DND-41 (cell line): Measurements from ENCODE around the gene ORM1.

Source experiments
- ATAC-seq: fragments of 200-7000 bp; cut with Tn5 transposase; 3 replicates; pipeline ENCODE4 v1.9.1; 2021; ENCODE audit warnings: low read depth; ENCODE audit not compliant: insufficient read depth
- DNase-seq: peaks from one replicate; pipeline ENCODE4 v3.0.0-alpha.2; 2020
- H2AFZ ChIP-seq: 2 replicates; pipeline ENCODE4 v1.6.0; 2012; ENCODE audit warnings: low read depth, low read length
- H3K27ac ChIP-seq: 2 replicates; pipeline ENCODE4 v1.5.1; 2012; ENCODE audit warnings: low read length, inconsistent platforms
- H3K27me3 ChIP-seq: fragments of 200-600 bp; sonication (generic); 2 replicates; pipeline ENCODE4 v1.6.0; 2012; ENCODE audit warnings: low read length, mild to moderate bottlenecking, inconsistent platforms; ENCODE audit not compliant: insufficient read depth, poor library complexity
- H3K36me3 ChIP-seq: 2 replicates; pipeline ENCODE4 v1.5.1; 2012; ENCODE audit warnings: low read length, inconsistent platforms; ENCODE audit not compliant: insufficient read depth
- H3K4me1 ChIP-seq: 2 replicates; pipeline ENCODE4 v1.5.1; 2012; ENCODE audit warnings: mild to moderate bottlenecking, low read length; ENCODE audit not compliant: insufficient read depth
- H3K4me2 ChIP-seq: 2 replicates; pipeline ENCODE4 v1.6.0; 2012; ENCODE audit warnings: mild to moderate bottlenecking, moderate library complexity, low read length, inconsistent platforms; ENCODE audit not compliant: insufficient read depth
- H3K4me3 ChIP-seq, 2 experiments: fragments of 200-600 bp in 1 of 2; shearing (Covaris generic) in 1 of 2; 2 replicates each; pipeline ENCODE4 v1.5.1; 2012 to 2016; ENCODE audit warnings: inconsistent platforms in 2 of 2, low read length in 2 of 2, mild to moderate bottlenecking in 2 of 2, low read depth in 1 of 2, moderate library complexity in 1 of 2
- H3K79me2 ChIP-seq: 2 replicates; pipeline ENCODE4 v1.6.0; 2012; ENCODE audit warnings: low read length, inconsistent platforms; ENCODE audit not compliant: insufficient read depth
- H3K9ac ChIP-seq: 2 replicates; pipeline ENCODE4 v1.6.0; 2012; ENCODE audit warnings: low read depth, mild to moderate bottlenecking, inconsistent platforms, low read length, moderate library complexity
- H3K9me3 ChIP-seq: 2 replicates; pipeline ENCODE4 v1.5.1; 2012; ENCODE audit warnings: low read length, moderate library complexity, mild to moderate bottlenecking, inconsistent platforms; ENCODE audit not compliant: insufficient read depth, severe bottlenecking
- H4K20me1 ChIP-seq: 2 replicates; pipeline ENCODE4 v1.6.0; 2012; ENCODE audit warnings: low read length; ENCODE audit not compliant: insufficient read depth
- EZH2 ChIP-seq: IDR thresholded peaks from 3 replicates; pipeline ENCODE4 v1.6.1; 2012; ENCODE audit warnings: borderline replicate concordance, low read depth, mild to moderate bottlenecking, moderate library complexity, low read length, inconsistent platforms; ENCODE audit not compliant: severe bottlenecking
- TF ChIP-seq, protein P1 (sequence below): IDR thresholded peaks from 2 replicates; pipeline ENCODE4 v1.5.1; 2012; ENCODE audit warnings: borderline replicate concordance, low read length, moderate library complexity, mild to moderate bottlenecking; ENCODE audit not compliant: poor library complexity, severe bottlenecking; ENCODE audit errors: extremely low read depth

Gene ORM1

DNA sequence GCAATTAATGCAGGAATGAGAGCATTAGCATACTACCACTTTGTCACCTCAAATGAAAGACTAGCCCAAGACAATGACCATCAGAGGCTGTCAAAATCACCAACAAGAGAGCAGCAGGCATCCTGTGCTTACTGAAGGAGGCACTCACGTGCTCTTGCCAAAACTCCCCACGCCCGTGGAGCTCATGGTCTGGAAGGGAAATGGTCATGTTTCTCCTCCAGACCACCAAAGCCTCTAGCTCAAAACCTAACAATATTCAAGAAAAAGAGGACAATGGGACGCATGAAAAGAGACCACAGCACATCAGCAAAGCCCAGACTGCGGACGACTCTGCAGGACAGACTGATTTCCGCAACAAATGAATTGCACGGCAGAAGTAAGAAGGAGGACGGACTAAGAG is 52.0 kb downstream of the ORM1 start:
- H3K27ac ChIP-seq, result peak overlapping the region; percentile 96
- ATAC-seq, result no peak
- H3K79me2 ChIP-seq, result peaks cover 63% of the 10 kb centered on the region

DNA sequence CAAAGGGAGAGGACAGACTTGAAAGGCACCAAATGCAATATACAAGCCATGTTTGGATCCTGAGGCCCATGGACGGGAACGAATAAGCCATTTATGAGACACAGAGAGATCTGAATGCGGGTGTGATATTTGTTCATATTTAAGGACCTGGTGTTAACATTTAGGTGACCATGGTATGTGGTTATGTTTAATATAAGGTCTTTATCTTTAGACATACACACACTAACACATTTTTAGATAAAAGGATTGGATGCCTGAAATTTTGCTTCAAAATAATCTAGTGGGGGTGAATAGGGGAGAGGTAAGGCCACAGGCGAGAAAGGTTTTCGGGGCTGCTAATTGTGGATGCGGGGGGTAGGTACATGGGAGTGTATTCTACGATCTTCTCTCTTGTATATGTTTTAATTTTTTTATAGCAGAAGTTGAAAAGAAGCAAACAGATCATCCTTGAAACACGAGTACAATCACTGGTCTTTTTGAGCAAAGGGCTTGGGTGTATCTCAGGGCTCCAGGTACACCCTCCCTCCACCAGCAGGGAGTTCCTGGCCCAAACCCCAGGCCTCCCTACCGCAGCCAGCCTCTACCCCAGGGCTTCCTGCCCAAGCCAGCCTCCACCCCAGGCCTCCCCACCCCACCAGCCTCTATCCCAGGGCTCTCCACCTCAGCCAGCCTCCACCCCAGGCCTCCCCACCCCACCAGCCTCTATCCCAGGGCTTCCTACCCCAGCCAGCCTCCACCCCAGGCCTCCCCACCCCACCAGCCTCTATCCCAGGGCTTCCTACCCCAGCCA is 52.7 kb downstream of the ORM1 start:
- Histone ChIP-seq H4K20me1 (peaks cover 9% of the 10 kb centered on the region), H3K4me2 (no peak overlapping the region), H3K4me1 (peaks cover 65% of the 10 kb centered on the region), H2AFZ (no peak overlapping the region), H3K79me2 (peaks cover 63% of the 10 kb centered on the region), H3K4me3 (no peak overlapping the region), H3K27ac (peak overlapping the region; percentile 96), H3K9me3 (no peaks in the 10 kb centered on the region), H3K9ac (no peak overlapping the region), H3K36me3 (peaks cover 81% of the 10 kb centered on the region), H3K27me3 (no peaks in the 10 kb centered on the region)
- ATAC-seq (no peak), DNase-seq (no peak)
- no peak for TF ChIP-seq EZH2

More for the DNA sequence above, 52.0 kb downstream of the ORM1 start:
- no peak for TF ChIP-seq EZH2
- TF ChIP-seq, protein P1, sequence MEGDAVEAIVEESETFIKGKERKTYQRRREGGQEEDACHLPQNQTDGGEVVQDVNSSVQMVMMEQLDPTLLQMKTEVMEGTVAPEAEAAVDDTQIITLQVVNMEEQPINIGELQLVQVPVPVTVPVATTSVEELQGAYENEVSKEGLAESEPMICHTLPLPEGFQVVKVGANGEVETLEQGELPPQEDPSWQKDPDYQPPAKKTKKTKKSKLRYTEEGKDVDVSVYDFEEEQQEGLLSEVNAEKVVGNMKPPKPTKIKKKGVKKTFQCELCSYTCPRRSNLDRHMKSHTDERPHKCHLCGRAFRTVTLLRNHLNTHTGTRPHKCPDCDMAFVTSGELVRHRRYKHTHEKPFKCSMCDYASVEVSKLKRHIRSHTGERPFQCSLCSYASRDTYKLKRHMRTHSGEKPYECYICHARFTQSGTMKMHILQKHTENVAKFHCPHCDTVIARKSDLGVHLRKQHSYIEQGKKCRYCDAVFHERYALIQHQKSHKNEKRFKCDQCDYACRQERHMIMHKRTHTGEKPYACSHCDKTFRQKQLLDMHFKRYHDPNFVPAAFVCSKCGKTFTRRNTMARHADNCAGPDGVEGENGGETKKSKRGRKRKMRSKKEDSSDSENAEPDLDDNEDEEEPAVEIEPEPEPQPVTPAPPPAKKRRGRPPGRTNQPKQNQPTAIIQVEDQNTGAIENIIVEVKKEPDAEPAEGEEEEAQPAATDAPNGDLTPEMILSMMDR, result no peak
- Histone ChIP-seq H3K9me3 (no peaks in the 10 kb centered on the region), H3K9ac (no peak overlapping the region), H3K36me3 (peaks cover 81% of the 10 kb centered on the region), H3K4me1 (peaks cover 67% of the 10 kb centered on the region), H4K20me1 (peaks cover 9% of the 10 kb centered on the region), H2AFZ (no peak overlapping the region), H3K4me3 (no peak overlapping the region), H3K27me3 (no peaks in the 10 kb centered on the region), H3K4me2 (no peak overlapping the region)
- no peak for DNase-seq
